NT2/D1 (cell line): ENCODE measurements around the gene RO60.

Experiments
- SUZ12 ChIP-seq: IDR thresholded peaks from 2 replicates; pipeline ENCODE4 v1.6.1; 2011; ENCODE audit not compliant: insufficient read length, insufficient read depth; ENCODE audit errors: extremely low read depth
- YY1 ChIP-seq: IDR thresholded peaks from 2 replicates; pipeline ENCODE4 v1.6.1; 2011; ENCODE audit not compliant: insufficient read length, insufficient read depth
- ZNF274 ChIP-seq: IDR thresholded peaks from 2 replicates; pipeline ENCODE4 v1.6.1; 2011; ENCODE audit warnings: mild to moderate bottlenecking, low read depth, low read length

DNA sequence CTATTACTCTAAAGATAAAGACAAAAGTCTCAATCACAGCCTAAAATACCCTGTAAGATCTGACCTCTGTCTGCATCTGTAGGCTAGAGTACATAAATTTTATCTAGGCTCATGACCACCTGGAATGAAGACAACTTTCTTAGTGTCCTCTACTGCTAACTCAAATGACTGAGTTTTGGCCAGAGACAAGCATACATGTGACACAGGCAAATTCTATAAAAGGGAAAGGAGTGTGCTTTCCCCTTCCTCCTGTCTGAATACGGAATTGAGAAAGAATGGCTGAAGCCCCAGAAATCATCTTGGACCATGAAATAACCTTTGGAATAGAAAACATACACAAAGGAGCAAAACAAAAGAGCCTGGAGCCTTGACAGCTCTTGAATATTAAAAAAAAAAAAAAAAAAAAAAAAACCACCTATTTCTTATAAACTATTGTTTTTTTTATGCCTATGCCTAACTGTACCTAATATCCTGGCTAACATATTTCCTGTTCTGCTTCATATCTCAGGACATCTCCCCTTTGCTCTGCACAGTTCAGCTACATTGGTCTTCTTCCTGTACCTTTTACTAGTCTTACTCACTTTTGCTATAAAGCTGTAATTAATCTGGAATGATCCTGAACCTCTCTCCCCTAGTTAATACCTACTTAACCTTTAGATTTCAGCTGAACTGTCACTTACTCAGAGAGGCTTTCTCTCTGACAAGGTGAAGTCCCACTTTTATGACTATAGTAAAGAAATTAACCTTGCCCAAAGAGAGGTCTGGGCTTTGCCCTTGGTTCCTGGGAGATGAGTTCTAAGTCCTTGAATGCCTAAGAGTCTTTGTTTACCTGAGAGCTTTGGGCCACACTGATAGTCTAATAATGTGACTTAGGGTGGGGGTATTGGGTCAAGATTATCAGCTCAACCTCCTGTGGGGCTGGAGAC is 16.4 kb upstream of the RO60 start:
- TF ChIP-seq ZNF274 (no peak), YY1 (no peak), SUZ12 (no peak)
